Activated naive CD4-positive, alpha-beta T cell treated with anti-CD3 and anti-CD28 coated beads, Interleukin-2, amount 50 U/mL, for 24 hours (primary cell): ENCODE data around the gene ISCA2.

Source experiments
- H3K27ac Mint-ChIP-seq: one replicate; pipeline ENCODE4 v1.8.0; 2021; ENCODE audit warnings: mild to moderate bottlenecking, mixed read lengths
- H3K27me3 Mint-ChIP-seq: one replicate; pipeline ENCODE4 v1.8.0; 2021; ENCODE audit warnings: mixed read lengths
- H3K36me3 Mint-ChIP-seq: one replicate; pipeline ENCODE4 v1.8.0; 2021; ENCODE audit warnings: mixed read lengths
- H3K4me1 Mint-ChIP-seq: one replicate; pipeline ENCODE4 v1.8.0; 2021; ENCODE audit warnings: mixed read lengths
- H3K4me3 Mint-ChIP-seq: one replicate; pipeline ENCODE4 v1.8.0; 2021; ENCODE audit warnings: mild to moderate bottlenecking, mixed read lengths
- H3K9me3 Mint-ChIP-seq: one replicate; pipeline ENCODE4 v1.8.0; 2021; ENCODE audit warnings: mixed read lengths

The ISCA2 gene

GRCh38 chr14:74510959-74511409 lies 17.4 kb downstream of the ISCA2 start:
- no peaks in the 10 kb centered on the region for H3K27me3 Mint-ChIP-seq
- H3K27ac Mint-ChIP-seq = no peak overlapping the region
- no peaks in the 10 kb centered on the region for H3K36me3 Mint-ChIP-seq
- no peak overlapping the region for H3K4me3 Mint-ChIP-seq
- no peaks in the 10 kb centered on the region for H3K9me3 Mint-ChIP-seq
- H3K4me1 Mint-ChIP-seq = peaks cover 8% of the 10 kb centered on the region

- Mint-ChIP-seq H3K27ac (peak overlapping the region; percentile 19), H3K36me3 (no peaks in the 10 kb centered on the region), H3K27me3 (no peaks in the 10 kb centered on the region)
These were observed 18.6 kb downstream of the ISCA2 start for GRCh38 chr14:74511966-74512830.

GRCh38 chr14:74514471-74514941 lies 20.9 kb downstream of the ISCA2 start:
- Mint-ChIP-seq H3K4me3 (no peak overlapping the region), H3K27ac (no peak overlapping the region), H3K4me1 (peaks cover 8% of the 10 kb centered on the region), H3K9me3 (no peaks in the 10 kb centered on the region), H3K27me3 (no peaks in the 10 kb centered on the region), H3K36me3 (no peaks in the 10 kb centered on the region)

More at GRCh38 chr14:74511966-74512830, 18.6 kb downstream of the ISCA2 start:
- Mint-ChIP-seq H3K4me1 (peaks cover 8% of the 10 kb centered on the region), H3K9me3 (no peaks in the 10 kb centered on the region), H3K4me3 (no peak overlapping the region)

GRCh38 chr14:74515891-74516412 lies 22.4 kb downstream of the ISCA2 start:
- peaks cover 8% of the 10 kb centered on the region for H3K4me1 Mint-ChIP-seq
- H3K4me3 Mint-ChIP-seq = no peak overlapping the region
- H3K36me3 Mint-ChIP-seq = no peaks in the 10 kb centered on the region
- H3K27me3 Mint-ChIP-seq = no peaks in the 10 kb centered on the region
- no peaks in the 10 kb centered on the region for H3K9me3 Mint-ChIP-seq
- no peak overlapping the region for H3K27ac Mint-ChIP-seq

GRCh38 chr14:74516451-74517160 lies 23.0 kb downstream of the ISCA2 start:
- no peaks in the 10 kb centered on the region for H3K36me3 Mint-ChIP-seq
- H3K4me3 Mint-ChIP-seq = no peak overlapping the region
- peaks cover 8% of the 10 kb centered on the region for H3K4me1 Mint-ChIP-seq
- no peaks in the 10 kb centered on the region for H3K27me3 Mint-ChIP-seq
- no peaks in the 10 kb centered on the region for H3K9me3 Mint-ChIP-seq
- H3K27ac Mint-ChIP-seq = no peak overlapping the region

- no peaks in the 10 kb centered on the region for H3K27me3 Mint-ChIP-seq
- no peak overlapping the region for H3K4me3 Mint-ChIP-seq
- no peak overlapping the region for H3K27ac Mint-ChIP-seq
- no peaks in the 10 kb centered on the region for H3K36me3 Mint-ChIP-seq
- no peaks in the 10 kb centered on the region for H3K9me3 Mint-ChIP-seq
- peaks cover 8% of the 10 kb centered on the region for H3K4me1 Mint-ChIP-seq
These were observed 24.2 kb downstream of the ISCA2 start for GRCh38 chr14:74517731-74518130.

- Mint-ChIP-seq H3K4me3 (no peak overlapping the region), H3K27me3 (no peaks in the 10 kb centered on the region), H3K9me3 (no peaks in the 10 kb centered on the region), H3K36me3 (no peaks in the 10 kb centered on the region), H3K4me1 (peaks cover 8% of the 10 kb centered on the region), H3K27ac (no peak overlapping the region)
These were observed 24.7 kb downstream of the ISCA2 start for GRCh38 chr14:74518221-74518620.

GRCh38 chr14:74519316-74520074 lies 25.9 kb downstream of the ISCA2 start:
- H3K4me1 Mint-ChIP-seq = peaks cover 4% of the 10 kb centered on the region
- no peaks in the 10 kb centered on the region for H3K36me3 Mint-ChIP-seq
- H3K4me3 Mint-ChIP-seq = no peak overlapping the region
- no peaks in the 10 kb centered on the region for H3K27me3 Mint-ChIP-seq
- no peak overlapping the region for H3K27ac Mint-ChIP-seq
- H3K9me3 Mint-ChIP-seq = no peaks in the 10 kb centered on the region

- no peaks in the 10 kb centered on the region for H3K36me3 Mint-ChIP-seq
- no peaks in the 10 kb centered on the region for H3K27me3 Mint-ChIP-seq
- no peaks in the 10 kb centered on the region for H3K9me3 Mint-ChIP-seq
- H3K4me3 Mint-ChIP-seq = no peak overlapping the region
- H3K27ac Mint-ChIP-seq = no peak overlapping the region
- no peaks in the 10 kb centered on the region for H3K4me1 Mint-ChIP-seq
These were observed 28.2 kb downstream of the ISCA2 start for GRCh38 chr14:74521756-74522155.

- no peaks in the 10 kb centered on the region for H3K4me1 Mint-ChIP-seq
- H3K36me3 Mint-ChIP-seq = no peaks in the 10 kb centered on the region
- H3K4me3 Mint-ChIP-seq = no peak overlapping the region
- H3K27ac Mint-ChIP-seq = no peak overlapping the region
- H3K9me3 Mint-ChIP-seq = no peaks in the 10 kb centered on the region
- H3K27me3 Mint-ChIP-seq = no peaks in the 10 kb centered on the region
These were observed 29.2 kb downstream of the ISCA2 start for GRCh38 chr14:74522740-74523139.

GRCh38 chr14:74524076-74524811 lies 30.7 kb downstream of the ISCA2 start:
- Mint-ChIP-seq H3K36me3 (no peaks in the 10 kb centered on the region), H3K27ac (no peak overlapping the region), H3K9me3 (no peaks in the 10 kb centered on the region), H3K4me3 (no peak overlapping the region), H3K4me1 (no peaks in the 10 kb centered on the region), H3K27me3 (no peaks in the 10 kb centered on the region)

GRCh38 chr14:74524812-74525135 lies 31.2 kb downstream of the ISCA2 start:
- Mint-ChIP-seq H3K36me3 (no peaks in the 10 kb centered on the region), H3K27ac (no peak overlapping the region), H3K9me3 (no peaks in the 10 kb centered on the region), H3K4me1 (no peaks in the 10 kb centered on the region), H3K4me3 (no peak overlapping the region), H3K27me3 (no peaks in the 10 kb centered on the region)

- Mint-ChIP-seq H3K4me3 (no peak overlapping the region), H3K27ac (no peak overlapping the region), H3K4me1 (no peaks in the 10 kb centered on the region), H3K36me3 (no peaks in the 10 kb centered on the region), H3K27me3 (no peaks in the 10 kb centered on the region), H3K9me3 (no peaks in the 10 kb centered on the region)
These were observed 31.8 kb downstream of the ISCA2 start for GRCh38 chr14:74525361-74525851.

GRCh38 chr14:74526854-74527585 lies 33.5 kb downstream of the ISCA2 start:
- Mint-ChIP-seq H3K4me1 (no peaks in the 10 kb centered on the region), H3K9me3 (no peaks in the 10 kb centered on the region), H3K27ac (no peak overlapping the region), H3K27me3 (no peaks in the 10 kb centered on the region), H3K36me3 (no peaks in the 10 kb centered on the region), H3K4me3 (no peak overlapping the region)
